22Rv1 (cell line): ENCODE results near the gene DCST2.
"Not testable (repeated sequence)": the region's sequence is repeated elsewhere in the genome, so short reads cannot be mapped to it uniquely, and the experiment has no call there.

ENCODE experiments used
- H3K27ac ChIP-seq: fragments of 450-650 bp; 2 replicates; pipeline ENCODE4 v1.5.1; 2017
- ZFX ChIP-seq: fragments of 450-650 bp; IDR thresholded peaks from 2 replicates; pipeline ENCODE4 v1.6.1; 2017; ENCODE audit warnings: antibody characterized with exemption, borderline replicate concordance
- TF ChIP-seq, protein P1 (sequence below): fragments of 450-650 bp; IDR thresholded peaks from 2 replicates; pipeline ENCODE4 v1.5.1; 2017; ENCODE audit warnings: mild to moderate bottlenecking

DCST2 gene

DNA sequence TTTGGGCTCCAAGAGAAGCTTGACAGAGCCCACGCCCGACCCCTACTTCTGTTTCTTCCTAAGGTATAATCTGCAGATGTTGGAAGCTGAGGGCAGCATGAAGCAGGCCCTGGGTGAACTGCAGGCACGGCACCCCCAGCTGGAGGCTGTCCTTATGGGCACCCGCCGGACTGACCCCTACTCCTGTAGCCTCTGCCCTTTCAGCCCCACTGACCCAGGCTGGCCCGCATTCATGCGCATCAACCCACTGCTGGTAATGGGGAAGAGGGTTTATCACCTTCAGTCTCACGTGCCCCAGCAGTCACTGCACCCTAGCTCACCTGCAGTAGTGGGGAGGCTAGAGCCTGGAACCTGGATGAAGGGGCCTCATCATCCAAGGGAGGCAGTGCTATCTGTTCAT lies 43.3 kb downstream of the DCST2 start:
- TF ChIP-seq, protein P1, sequence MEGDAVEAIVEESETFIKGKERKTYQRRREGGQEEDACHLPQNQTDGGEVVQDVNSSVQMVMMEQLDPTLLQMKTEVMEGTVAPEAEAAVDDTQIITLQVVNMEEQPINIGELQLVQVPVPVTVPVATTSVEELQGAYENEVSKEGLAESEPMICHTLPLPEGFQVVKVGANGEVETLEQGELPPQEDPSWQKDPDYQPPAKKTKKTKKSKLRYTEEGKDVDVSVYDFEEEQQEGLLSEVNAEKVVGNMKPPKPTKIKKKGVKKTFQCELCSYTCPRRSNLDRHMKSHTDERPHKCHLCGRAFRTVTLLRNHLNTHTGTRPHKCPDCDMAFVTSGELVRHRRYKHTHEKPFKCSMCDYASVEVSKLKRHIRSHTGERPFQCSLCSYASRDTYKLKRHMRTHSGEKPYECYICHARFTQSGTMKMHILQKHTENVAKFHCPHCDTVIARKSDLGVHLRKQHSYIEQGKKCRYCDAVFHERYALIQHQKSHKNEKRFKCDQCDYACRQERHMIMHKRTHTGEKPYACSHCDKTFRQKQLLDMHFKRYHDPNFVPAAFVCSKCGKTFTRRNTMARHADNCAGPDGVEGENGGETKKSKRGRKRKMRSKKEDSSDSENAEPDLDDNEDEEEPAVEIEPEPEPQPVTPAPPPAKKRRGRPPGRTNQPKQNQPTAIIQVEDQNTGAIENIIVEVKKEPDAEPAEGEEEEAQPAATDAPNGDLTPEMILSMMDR: no peak
- TF ChIP-seq ZFX: no peak
- 0 out of 2 replicates have a peak overlapping the region, but pooled peaks have one; percentile 29 for H3K27ac ChIP-seq

DNA sequence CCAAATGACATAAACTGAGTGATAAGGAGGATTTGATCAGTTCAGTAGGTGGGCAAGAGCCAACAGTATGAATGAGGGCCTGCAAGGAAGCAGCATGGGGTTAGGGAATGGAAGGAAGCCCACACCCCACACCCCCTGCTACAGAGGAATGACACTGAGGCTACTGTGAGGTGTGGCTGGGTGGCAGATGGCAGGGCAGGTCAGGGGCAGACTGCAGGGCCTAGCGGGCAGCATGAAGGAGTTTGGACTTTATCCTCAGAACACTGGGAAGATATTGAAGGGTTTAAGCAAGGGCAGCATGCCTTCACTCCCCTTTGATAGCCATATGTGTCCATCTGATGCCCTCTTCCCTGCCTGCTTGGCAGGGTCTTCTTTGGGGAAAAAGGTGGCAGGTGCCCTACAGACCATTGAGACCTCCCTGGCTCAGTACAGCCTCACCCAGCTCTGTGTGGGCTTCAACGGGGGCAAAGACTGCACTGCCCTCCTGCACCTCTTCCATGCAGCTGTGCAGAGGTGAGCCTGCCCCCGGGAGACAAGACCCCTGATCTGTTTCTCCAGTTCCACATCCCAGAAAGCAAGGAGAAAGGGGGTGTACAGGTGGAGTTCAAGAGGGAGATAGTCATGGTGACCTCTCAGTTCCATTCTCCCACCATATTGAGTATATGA lies 44.3 kb downstream of the DCST2 start:
- peak overlapping the region; percentile 29 for H3K27ac ChIP-seq

DNA sequence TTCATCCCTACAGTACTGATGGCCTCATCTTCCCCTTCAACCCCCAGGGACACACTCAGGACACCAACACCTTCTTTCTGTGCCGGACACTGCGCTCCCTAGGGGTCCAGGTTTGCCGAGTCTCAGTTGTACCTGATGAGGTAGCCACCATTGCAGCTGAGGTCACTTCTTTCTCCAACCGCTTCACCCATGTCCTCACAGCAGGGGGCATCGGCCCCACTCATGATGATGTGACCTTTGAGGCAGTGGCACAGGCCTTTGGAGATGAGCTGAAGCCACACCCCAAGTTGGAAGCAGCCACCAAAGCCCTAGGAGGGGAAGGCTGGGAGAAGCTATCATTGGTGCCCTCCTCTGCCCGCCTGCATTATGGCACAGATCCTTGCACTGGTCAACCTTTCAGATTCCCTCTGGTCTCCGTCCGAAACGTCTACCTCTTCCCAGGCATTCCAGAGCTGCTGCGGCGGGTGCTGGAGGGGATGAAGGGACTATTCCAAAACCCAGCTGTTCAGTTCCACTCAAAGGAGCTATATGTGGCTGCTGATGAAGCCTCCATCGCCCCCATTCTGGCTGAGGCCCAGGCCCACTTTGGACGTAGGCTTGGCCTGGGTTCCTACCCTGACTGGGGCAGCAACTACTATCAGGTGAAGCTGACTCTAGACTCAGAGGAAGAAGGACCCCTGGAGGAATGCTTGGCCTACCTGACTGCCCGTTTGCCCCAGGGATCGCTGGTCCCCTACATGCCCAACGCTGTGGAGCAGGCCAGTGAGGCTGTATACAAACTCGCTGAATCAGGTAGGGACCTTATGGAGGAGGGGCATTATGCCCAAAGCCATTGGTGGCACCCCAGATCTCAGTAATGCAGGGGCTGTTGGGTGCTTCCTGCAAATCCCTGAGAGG lies 45.3 kb downstream of the DCST2 start:
- H3K27ac ChIP-seq: peak overlapping the region; percentile 29; the same call in 1 of the 2 replicates
- no peak for TF ChIP-seq ZFX
- TF ChIP-seq, protein P1: peak; percentile 20; the same call in 1 of the 2 replicates

More for the DNA sequence above, 44.3 kb downstream of the DCST2 start:
- no peak for TF ChIP-seq ZFX
- TF ChIP-seq, protein P1: no peak

DNA sequence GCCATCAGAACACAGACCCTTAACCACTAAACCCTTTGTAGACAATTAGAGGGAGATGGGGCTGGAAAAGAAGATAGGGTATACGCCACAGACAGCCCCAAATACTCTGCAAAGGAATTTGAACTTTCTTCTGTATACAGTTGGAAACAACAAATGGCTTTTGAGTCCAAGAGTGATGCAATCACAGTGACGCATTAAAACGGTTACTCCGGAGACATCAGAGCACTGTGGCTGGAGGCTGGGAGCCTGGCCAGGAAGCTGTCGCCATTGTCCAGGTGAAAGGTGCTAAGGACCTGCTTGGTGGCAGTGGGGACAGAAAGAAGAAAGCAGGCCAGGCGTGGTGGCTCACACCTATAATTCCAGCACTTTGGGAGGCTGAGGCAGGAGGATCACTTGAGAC lies 46.3 kb downstream of the DCST2 start:
- H3K27ac ChIP-seq: no peak overlapping the region
- TF ChIP-seq ZFX: no peak
- TF ChIP-seq, protein P1: no peak

DNA sequence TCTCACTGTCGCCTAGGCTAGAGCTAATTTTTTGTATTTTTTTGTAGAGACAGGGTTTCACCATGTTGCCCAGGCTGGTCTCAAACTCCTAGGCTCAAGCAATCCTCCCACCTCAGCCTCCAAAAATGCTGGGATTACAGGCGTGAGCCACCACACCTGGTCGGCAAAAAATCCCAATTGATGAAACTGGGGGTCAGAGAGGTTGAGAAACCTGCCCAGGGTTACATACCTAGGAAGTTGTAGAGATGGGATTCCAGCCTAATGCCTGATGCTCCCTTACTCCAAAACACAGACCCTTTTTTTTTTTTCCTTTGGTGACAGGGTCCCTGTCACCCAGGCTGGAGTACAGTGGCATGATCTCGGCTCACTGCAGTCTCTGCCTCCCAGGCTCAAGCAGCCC lies 46.8 kb downstream of the DCST2 start:
- H3K27ac ChIP-seq: not testable (repeated sequence)

DNA sequence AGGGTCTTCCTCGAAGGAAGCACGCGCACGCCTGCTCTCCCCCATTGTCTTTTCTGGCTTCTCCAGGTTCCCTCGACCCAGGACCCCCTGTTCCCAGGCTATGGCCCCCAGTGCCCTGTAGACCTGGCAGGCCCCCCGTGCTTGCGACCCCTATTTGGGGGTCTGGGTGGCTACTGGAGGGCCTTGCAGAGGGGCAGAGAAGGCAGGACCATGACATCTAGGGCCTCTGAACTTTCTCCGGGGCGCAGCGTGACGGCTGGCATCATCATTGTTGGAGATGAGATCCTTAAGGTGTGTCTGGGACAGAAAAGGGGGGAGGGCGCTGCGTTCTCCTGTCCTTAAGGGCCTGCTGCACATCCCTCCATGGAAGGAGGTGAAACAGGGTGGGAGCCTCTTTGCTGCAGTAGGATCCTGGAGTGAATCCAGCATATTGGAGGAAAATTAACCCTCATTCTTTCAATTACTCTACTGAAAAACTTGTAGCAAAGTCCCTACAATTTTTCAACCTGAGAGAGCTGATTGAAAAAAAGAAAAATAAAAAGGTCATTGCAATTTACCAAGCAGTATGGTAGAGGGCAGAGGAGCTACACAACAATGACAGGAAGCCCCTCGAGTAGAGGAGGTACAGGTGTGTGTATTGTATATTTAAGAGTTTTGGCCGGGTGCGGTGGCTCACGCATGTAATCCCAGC lies 49.7 kb downstream of the DCST2 start:
- no peak for TF ChIP-seq ZFX
- TF ChIP-seq, protein P1: no peak
- H3K27ac ChIP-seq: peak overlapping the region; percentile 80

DNA sequence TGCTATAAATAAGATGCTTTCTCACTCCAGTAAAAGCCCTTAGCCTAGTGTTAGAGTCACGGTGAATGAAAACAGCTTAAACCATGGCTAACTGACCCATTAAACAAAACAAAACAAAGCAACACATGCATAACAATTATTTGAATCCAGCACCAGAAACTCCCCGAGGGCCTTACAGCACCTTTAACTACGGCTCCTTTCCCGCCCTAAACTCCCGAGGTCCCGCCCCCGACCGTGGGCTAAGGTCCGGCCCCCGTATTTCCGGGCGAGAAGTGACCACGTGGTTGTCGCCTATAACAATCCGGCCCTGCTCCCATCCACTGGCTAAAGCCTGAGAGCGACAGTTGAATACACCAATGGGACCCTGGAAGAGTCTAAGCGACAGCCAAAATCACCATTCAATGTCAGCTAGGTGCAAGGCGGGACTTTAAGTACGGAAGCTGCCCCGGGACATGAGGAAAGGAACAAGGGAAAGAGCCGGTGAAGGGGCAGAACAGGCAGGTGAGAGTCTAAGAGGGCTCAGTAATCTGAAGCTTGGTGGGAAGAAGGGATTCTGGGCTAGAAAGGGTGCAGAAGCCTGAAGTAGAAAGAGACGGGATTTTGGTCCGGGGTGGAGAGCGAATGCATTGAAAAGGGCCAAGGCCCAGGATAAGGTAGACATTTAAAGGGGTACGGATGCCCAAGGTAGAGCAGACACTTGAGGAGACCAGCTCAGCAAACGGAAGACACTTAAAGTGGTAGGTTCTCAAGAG lies 50.5 kb downstream of the DCST2 start, which contains the start of gene FLAD1:
Gene FLAD1 (plus strand): TSS at position 448 of the 752 bp plus-strand sequence. CDS start 351 bp downstream, outside the sequence.
- no peak for TF ChIP-seq ZFX
- TF ChIP-seq, protein P1: no peak
- peak within 1 kb of the TSS; percentile 80 for H3K27ac ChIP-seq
